ENCODE data around the gene SORCS2.

SORCS2 gene

DNA sequence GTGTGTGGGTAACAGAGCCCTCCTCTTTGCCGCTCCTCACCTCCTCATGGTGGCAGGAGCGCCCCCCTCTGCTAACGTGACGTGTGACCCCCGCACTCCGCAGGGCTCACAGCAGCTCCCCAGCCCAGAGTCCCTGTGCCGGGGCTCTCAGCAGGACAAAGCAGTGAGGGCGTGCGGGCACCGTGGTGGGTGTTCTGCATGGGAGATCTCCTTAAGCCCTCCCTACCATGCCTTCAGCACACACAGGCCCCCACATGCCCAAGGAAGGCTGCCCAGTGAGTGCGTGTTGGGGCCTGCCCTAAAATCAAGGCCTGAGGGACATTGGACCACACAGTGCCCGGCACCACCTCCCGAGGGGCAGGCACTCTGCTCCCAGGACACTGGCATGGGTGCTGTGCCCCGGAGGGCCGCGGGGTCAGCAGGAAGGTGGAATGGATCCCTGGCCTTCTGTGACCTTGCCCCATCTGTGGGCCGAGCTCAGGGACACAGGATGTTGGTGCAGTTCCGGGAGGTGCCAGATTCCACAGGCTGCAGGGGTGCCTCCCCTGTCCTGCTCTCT is 232.3 kb downstream of the SORCS2 start:
- no peak for DNase-seq (ENCODE audit: low read depth, low spot score)
- ChIA-PET POLR2A (no interaction called here), CTCF (no interaction called here)
- TF ChIP-seq, protein P1, sequence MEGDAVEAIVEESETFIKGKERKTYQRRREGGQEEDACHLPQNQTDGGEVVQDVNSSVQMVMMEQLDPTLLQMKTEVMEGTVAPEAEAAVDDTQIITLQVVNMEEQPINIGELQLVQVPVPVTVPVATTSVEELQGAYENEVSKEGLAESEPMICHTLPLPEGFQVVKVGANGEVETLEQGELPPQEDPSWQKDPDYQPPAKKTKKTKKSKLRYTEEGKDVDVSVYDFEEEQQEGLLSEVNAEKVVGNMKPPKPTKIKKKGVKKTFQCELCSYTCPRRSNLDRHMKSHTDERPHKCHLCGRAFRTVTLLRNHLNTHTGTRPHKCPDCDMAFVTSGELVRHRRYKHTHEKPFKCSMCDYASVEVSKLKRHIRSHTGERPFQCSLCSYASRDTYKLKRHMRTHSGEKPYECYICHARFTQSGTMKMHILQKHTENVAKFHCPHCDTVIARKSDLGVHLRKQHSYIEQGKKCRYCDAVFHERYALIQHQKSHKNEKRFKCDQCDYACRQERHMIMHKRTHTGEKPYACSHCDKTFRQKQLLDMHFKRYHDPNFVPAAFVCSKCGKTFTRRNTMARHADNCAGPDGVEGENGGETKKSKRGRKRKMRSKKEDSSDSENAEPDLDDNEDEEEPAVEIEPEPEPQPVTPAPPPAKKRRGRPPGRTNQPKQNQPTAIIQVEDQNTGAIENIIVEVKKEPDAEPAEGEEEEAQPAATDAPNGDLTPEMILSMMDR (IDR thresholded peaks at IDR 0.05; ENCODE audit: insufficient read depth, low read length, missing control alignments), result no peak
- no peak overlapping the region for H3K4me3 ChIP-seq (ENCODE audit: low read depth, low read length)

DNA sequence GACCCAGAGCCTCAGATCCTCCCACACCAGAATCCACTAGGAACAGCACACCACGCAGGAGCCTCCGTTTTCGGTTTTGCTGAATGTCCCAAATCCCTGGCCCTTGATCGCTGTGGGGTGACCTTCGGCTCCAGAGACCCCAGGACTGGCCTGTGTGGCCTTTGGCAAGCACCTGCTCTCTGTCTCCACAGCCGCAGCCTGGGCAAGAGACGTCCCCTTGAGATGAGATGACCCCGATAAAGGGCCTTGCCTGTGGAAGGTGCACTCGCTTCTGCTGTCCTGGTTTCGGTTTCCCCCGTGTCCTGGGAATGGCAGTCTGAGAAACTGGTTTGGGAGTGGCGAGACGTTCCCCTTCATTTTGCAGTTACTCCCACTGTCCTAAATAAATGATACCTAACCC is 232.8 kb downstream of the SORCS2 start:
- POLR2A ChIA-PET, result no interaction called here
- TF ChIP-seq, protein P1 (IDR thresholded peaks at IDR 0.05; ENCODE audit: insufficient read depth, low read length, missing control alignments), result no peak
- no peak for DNase-seq (ENCODE audit: low read depth, low spot score)
- CTCF ChIA-PET, result no interaction called here
- no peak overlapping the region for H3K4me3 ChIP-seq (ENCODE audit: low read depth, low read length)

DNA sequence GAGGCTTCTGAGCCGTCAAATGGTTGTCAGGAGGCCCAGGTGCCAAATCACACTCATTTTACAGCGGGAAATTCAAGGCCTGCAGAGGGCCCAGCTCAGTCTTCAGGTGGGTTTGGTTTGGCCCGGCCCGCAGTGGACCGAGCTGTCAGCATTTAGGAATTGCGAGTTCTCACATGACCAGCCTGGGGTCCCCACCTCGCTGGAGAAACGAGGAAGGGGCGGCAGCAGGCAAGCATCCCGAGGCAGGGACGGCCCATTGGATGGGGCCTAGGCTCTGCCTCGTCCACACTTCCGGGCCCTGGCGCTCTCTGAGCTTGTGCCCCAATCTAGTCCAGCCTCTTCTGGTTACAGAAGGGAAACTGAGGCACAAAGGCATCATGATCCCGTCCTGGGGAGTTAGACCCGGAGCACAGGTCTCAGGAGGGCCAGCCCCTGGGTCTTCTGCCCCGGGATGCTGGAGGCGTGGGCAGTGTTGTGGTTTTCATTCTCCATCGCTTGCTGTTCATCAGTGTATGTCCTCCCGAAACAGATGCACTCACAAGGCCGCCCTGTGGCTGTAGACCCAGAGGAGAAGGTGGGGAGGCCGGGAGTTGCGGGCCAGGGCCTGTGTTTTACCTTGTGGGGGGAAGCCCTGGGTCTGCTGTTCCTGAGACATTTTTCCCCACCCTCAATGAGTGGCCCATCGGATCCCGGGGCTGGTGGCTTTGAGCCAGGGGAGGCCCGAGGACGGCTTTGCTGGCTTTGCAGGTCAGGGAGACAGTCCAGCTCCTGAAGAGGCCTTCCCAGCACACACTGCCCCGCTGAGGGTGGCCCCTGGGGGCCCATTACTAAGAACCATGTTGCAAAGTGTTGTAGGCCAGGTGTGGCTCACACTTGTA is 233.5 kb downstream of the SORCS2 start:
- CTCF ChIA-PET, result no interaction called here

DNA sequence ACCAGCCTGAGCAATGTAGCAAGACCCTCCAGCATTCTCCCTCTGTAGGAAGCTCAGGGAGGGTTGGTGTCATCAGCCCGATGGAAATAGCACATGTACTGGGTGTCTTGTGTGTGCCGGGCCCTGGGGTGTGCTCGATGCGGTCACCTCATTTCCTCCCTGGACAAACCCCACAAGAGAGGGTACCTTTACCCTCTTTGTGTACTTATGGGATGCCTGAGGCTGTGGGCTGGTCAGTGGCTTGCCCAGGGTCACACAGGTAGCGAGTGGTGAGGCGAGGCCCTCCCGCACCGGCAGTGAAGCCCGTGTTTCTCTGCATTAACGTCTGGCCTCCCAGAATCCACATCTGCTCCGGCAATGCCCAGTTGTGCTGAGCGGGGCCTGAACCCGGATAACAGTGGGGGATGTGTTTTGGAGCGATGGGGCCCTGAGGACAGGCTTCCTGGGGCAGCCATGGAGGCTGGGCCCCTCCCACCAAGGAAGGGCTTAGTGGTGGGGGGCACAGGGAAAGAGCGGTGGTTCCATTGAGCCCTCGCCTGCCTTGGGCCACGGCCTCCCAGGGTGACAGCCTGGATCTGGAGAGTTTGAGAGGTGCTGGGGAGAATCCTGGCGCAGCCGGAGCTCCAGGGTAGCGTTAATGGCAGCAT is 234.3 kb downstream of the SORCS2 start:
- no peak for DNase-seq (ENCODE audit: low read depth, low spot score)
- CTCF ChIA-PET, result interaction anchor here (1.8 kb wide), 1 partner anchor 15 kb away, joined by 6 read pairs; no protein-coding TSS in a partner anchor
- H3K4me3 ChIP-seq (ENCODE audit: low read depth, low read length), result no peak overlapping the region
- TF ChIP-seq, protein P1 (IDR thresholded peaks at IDR 0.05; ENCODE audit: insufficient read depth, low read length, missing control alignments), result no peak
- POLR2A ChIA-PET, result no interaction called here

More for the DNA sequence above, 233.5 kb downstream of the SORCS2 start:
- DNase-seq (ENCODE audit: low read depth, low spot score), result no peak
- TF ChIP-seq, protein P1 (IDR thresholded peaks at IDR 0.05; ENCODE audit: insufficient read depth, low read length, missing control alignments), result no peak
- POLR2A ChIA-PET, result interaction anchor here (0.7 kb wide), 1 partner anchor 205 kb away, joined by 4 read pairs; no protein-coding TSS in a partner anchor
- H3K4me3 ChIP-seq (ENCODE audit: low read depth, low read length), result no peak overlapping the region

DNA sequence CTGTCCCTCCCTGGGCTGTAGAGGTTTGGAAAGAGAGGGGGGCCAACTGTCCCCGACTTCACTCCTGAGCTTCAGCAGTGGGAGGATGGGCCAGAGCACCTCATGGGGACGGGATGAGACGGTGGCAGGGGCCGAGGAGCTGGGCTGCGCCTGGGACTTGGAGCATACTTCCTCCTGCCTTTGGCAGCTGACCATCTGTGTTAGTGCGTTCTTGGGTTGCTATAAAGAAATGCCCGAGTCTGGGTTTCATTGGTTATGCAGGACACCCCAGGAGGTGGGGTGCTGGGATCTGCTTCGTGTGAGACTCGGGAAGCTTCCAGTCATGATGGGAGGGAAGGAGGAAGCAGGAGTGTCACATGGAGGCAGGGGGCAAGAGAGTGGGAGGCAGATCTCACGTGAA is 235.0 kb downstream of the SORCS2 start:
- CTCF ChIA-PET, result interaction anchor here (1.8 kb wide), 1 partner anchor 16 kb away, joined by 6 read pairs; no protein-coding TSS in a partner anchor
- no peak overlapping the region for H3K4me3 ChIP-seq (ENCODE audit: low read depth, low read length)
- POLR2A ChIA-PET, result no interaction called here
- DNase-seq (ENCODE audit: low read depth, low spot score), result no peak
- TF ChIP-seq, protein P1 (IDR thresholded peaks at IDR 0.05; ENCODE audit: insufficient read depth, low read length, missing control alignments), result no peak

DNA sequence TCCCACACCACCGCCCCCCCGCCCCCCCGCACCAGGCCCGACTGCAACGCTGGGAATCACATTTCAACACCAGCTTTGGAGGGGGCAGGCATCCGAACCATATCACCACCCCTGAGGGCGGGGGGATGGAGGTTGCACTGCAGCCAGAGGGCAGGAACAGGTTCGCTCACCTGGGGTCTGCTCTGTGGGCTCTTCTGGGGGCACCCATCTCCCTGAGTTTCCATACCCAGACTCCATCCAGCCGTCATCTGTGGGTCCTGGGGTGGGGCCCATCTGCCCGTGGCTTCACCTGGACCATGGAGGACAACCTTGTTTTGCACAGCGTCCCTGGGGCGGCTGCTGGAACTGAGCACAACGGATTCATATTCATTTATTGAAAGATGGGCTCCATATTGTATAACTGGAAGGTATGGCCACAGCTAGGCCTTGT is 235.5 kb downstream of the SORCS2 start:
- no peak overlapping the region for H3K4me3 ChIP-seq (ENCODE audit: low read depth, low read length)
- DNase-seq (ENCODE audit: low read depth, low spot score), result no peak
- ChIA-PET CTCF (interaction anchor here (1.8 kb wide), 1 partner anchor 16 kb away, joined by 6 read pairs; no protein-coding TSS in a partner anchor), POLR2A (no interaction called here)
- TF ChIP-seq, protein P1 (IDR thresholded peaks at IDR 0.05; ENCODE audit: insufficient read depth, low read length, missing control alignments), result no peak
